Mesothelial cell of epicardium (in vitro differentiated cells): ENCODE measurements around the gene TXNDC2. TPM values are rescaled to one million over a fixed set of nuclear protein-coding genes. Genes with fewer than 3 reads are reported as not detected.
"Not testable (repeated sequence)": the region's sequence is repeated elsewhere in the genome, so short reads cannot be mapped to it uniquely, and the experiment has no call there.

Source experiments
- DNase-seq, 2 experiments: peaks; one replicate each; pipeline ENCODE4 v3.0.0; 2021; ENCODE audit warnings: low spot score in 2 of 2; ENCODE audit not compliant: unreplicated experiment in 2 of 2
- H3K27ac Mint-ChIP-seq: 2 replicates; pipeline ENCODE4 v1.8.0; 2021; ENCODE audit warnings: mixed read lengths
- H3K27me3 Mint-ChIP-seq: 2 replicates; pipeline ENCODE4 v1.8.0; 2021; ENCODE audit warnings: low read depth, mixed read lengths
- H3K36me3 Mint-ChIP-seq: 2 replicates; pipeline ENCODE4 v1.8.0; 2021; ENCODE audit warnings: mixed read lengths
- H3K4me1 Mint-ChIP-seq: 2 replicates; pipeline ENCODE4 v1.8.0; 2021; ENCODE audit warnings: mixed read lengths
- H3K4me3 Mint-ChIP-seq: 2 replicates; pipeline ENCODE4 v1.8.0; 2021; ENCODE audit warnings: mild to moderate bottlenecking, moderate library complexity, mixed read lengths
- H3K9me3 Mint-ChIP-seq: 2 replicates; pipeline ENCODE4 v1.8.0; 2021; ENCODE audit warnings: mixed read lengths
- total RNA-seq: library from RNA; stranded (reverse); gene quantifications from 3 replicates; pipeline ENCODE4 v1.2.1, GENCODE V29; 2021
- TF ChIP-seq, protein P1 (sequence below): fragments of 200-600 bp; sonication (generic); IDR thresholded peaks from one replicate; pipeline ENCODE4 v1.5.0; 2021; ENCODE audit warnings: antibody characterized with exemption; ENCODE audit not compliant: unreplicated experiment

The TXNDC2 gene
- total RNA-seq, 1 donor from 2014 or later: not detected

- no peak for DNase-seq
- TF ChIP-seq, protein P1, sequence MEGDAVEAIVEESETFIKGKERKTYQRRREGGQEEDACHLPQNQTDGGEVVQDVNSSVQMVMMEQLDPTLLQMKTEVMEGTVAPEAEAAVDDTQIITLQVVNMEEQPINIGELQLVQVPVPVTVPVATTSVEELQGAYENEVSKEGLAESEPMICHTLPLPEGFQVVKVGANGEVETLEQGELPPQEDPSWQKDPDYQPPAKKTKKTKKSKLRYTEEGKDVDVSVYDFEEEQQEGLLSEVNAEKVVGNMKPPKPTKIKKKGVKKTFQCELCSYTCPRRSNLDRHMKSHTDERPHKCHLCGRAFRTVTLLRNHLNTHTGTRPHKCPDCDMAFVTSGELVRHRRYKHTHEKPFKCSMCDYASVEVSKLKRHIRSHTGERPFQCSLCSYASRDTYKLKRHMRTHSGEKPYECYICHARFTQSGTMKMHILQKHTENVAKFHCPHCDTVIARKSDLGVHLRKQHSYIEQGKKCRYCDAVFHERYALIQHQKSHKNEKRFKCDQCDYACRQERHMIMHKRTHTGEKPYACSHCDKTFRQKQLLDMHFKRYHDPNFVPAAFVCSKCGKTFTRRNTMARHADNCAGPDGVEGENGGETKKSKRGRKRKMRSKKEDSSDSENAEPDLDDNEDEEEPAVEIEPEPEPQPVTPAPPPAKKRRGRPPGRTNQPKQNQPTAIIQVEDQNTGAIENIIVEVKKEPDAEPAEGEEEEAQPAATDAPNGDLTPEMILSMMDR: no peak
- H3K4me1 Mint-ChIP-seq: no peaks in the 10 kb centered on the region
- no peaks in the 10 kb centered on the region for H3K9me3 Mint-ChIP-seq
- no peak overlapping the region for H3K4me3 Mint-ChIP-seq
- no peak overlapping the region for H3K27ac Mint-ChIP-seq
- H3K36me3 Mint-ChIP-seq: peaks cover 10% of the 10 kb centered on the region
- no peaks in the 10 kb centered on the region for H3K27me3 Mint-ChIP-seq
Observed at GRCh38 chr18:9856092-9856491, 29.7 kb upstream of the TXNDC2 start.

DNA sequence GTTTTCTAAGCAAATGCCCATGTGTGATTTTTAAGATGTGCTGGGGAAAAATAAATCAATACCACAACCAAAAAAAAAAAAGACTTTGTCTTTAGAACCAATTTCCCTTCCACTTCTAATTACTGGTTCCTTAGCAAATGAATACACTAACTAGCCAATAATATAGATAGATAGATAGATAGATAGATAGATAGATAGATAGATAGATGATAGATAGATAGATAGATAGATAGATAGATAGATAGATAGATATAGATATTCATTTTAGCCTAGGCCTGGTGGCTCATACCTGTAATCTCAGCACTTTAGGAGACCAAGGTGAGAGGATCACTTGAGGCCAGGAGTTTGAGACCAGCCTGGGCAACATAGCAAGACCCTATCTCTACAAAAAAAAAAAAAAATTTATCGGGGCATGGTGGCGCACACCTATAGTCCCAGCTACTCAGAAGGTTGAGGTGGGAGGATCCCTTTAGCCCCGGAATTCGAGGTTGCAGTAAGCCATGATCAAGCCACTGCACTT lies 28.2 kb upstream of the TXNDC2 start:
- not testable (repeated sequence) for H3K36me3 Mint-ChIP-seq, H3K4me3 Mint-ChIP-seq, H3K4me1 Mint-ChIP-seq, H3K27ac Mint-ChIP-seq, H3K27me3 Mint-ChIP-seq, H3K9me3 Mint-ChIP-seq, DNase-seq

DNA sequence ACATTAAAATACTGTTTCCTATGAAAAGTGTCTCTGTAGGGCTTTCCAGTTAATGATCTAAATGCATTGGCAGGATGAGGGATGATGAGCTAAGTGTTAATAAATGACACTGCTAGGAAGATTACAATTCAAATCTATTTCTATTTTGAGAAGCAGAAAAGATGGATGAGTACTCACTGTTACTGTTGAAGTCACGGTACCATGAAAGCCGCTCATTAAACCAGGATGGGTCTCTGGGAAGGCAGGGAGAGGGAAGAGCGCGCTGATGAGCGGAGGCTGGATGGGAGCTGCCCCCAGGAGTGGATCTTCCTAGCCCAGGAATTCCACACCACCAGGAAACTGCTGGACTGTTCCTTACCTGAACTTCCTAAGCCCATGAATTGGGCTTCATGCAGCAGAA lies 27.1 kb upstream of the TXNDC2 start:
- no peak overlapping the region for H3K4me3 Mint-ChIP-seq
- TF ChIP-seq, protein P1: no peak
- peaks cover 8% of the 10 kb centered on the region for H3K36me3 Mint-ChIP-seq
- no peaks in the 10 kb centered on the region for H3K9me3 Mint-ChIP-seq
- H3K27me3 Mint-ChIP-seq: no peaks in the 10 kb centered on the region
- DNase-seq: no peak
- no peaks in the 10 kb centered on the region for H3K4me1 Mint-ChIP-seq
- no peak overlapping the region for H3K27ac Mint-ChIP-seq

DNA sequence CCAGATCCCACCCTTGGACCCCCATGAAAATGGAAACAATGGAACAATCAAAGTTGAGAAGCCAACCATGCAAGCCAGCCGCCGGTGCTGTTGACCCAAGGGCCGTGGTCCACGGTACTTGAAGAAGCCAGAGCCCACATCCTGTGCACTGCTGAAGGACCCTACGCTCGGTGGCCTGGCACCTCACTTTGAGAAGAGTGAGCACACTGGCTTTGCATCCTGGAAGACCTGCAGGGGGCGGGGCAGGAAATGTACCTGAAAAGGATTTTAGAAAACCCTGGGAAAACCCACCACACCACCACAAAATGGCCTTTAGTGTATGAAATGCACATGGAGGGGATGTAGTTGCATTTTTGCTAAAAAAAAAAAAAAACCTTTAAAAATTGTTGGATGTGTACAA lies 26.5 kb upstream of the TXNDC2 start:
- TF ChIP-seq, protein P1: no peak
- Mint-ChIP-seq H3K27me3 (no peaks in the 10 kb centered on the region), H3K9me3 (no peaks in the 10 kb centered on the region), H3K36me3 (peaks cover 7% of the 10 kb centered on the region), H3K4me1 (no peaks in the 10 kb centered on the region), H3K27ac (no peak overlapping the region), H3K4me3 (no peak overlapping the region)
- DNase-seq: no peak

GRCh38 chr18:9860682-9861081 lies 25.1 kb upstream of the TXNDC2 start:
- Mint-ChIP-seq H3K4me1 (no peaks in the 10 kb centered on the region), H3K27ac (no peak overlapping the region), H3K4me3 (no peak overlapping the region), H3K9me3 (peaks cover 6% of the 10 kb centered on the region), H3K36me3 (peaks cover 11% of the 10 kb centered on the region), H3K27me3 (no peaks in the 10 kb centered on the region)
- no peak for DNase-seq
- TF ChIP-seq, protein P1: no peak

- H3K27ac Mint-ChIP-seq: no peak overlapping the region
- H3K36me3 Mint-ChIP-seq: peaks cover 15% of the 10 kb centered on the region
- H3K4me1 Mint-ChIP-seq: no peaks in the 10 kb centered on the region
- no peaks in the 10 kb centered on the region for H3K27me3 Mint-ChIP-seq
- TF ChIP-seq, protein P1: no peak
- DNase-seq: no peak
- H3K4me3 Mint-ChIP-seq: no peak overlapping the region
- H3K9me3 Mint-ChIP-seq: peaks cover 11% of the 10 kb centered on the region
Observed at GRCh38 chr18:9861157-9861556, 24.6 kb upstream of the TXNDC2 start.
